ENCODE measurements around the gene USP13. TPM values are rescaled to one million over a fixed set of nuclear protein-coding genes. Genes with fewer than 3 reads are reported as not detected.
A peak's percentile ranks its signal among the peaks of the same experiment; 100 is the strongest.

USP13 gene
- total and polyA plus RNA-seq, 10 of the 15 experiments (the other 5 are each of a cell fraction or from before 2014, with no cell fraction given), result 3.2 to 20.8 (median 9.0) TPM

- TF ChIP-seq POLR2AphosphoS2 (IDR thresholded peaks at IDR 0.05; ENCODE audit: low read depth, low read length) (peak; percentile 57; the same call in 1 of the 2 replicates), ZZZ3 (IDR thresholded peaks at IDR 0.05; ENCODE audit: control insufficient read depth, insufficient read length, low read depth) (no peak), NFXL1 (IDR thresholded peaks at IDR 0.05; ENCODE audit: borderline replicate concordance) (no peak), ZSCAN29 (IDR thresholded peaks at IDR 0.05) (no peak), ZNF384 (IDR thresholded peaks at IDR 0.05; ENCODE audit: borderline replicate concordance, low read depth, low read length) (no peak), RUNX3 (IDR thresholded peaks at IDR 0.05; ENCODE audit: low read length) (peak; percentile 76), RELB (IDR thresholded peaks at IDR 0.05; ENCODE audit: low read depth) (peak; percentile 98), ZBED1 (IDR thresholded peaks at IDR 0.05; ENCODE audit: borderline replicate concordance) (no peak), SMARCA5 (IDR thresholded peaks at IDR 0.05) (0 out of 2 replicates have a peak, but pooled peaks have one; percentile 11), PRDM15 (CRISPR knock-in tag; IDR thresholded peaks at IDR 0.05) (no peak), HDGF (IDR thresholded peaks at IDR 0.05) (no peak), SREBF2 (IDR thresholded peaks at IDR 0.05; ENCODE audit: low read length) (no peak), ATF3 (IDR thresholded peaks at IDR 0.05; ENCODE audit: borderline replicate concordance, extremely low read depth, low read depth, low read length) (no peak), YBX1 (IDR thresholded peaks at IDR 0.05) (no peak), REST (IDR thresholded peaks at IDR 0.05; ENCODE audit: low read depth, low read length) (0 out of 2 replicates have a peak, but pooled peaks have one; percentile 11), EZH2 (IDR thresholded peaks at IDR 0.05; ENCODE audit: borderline replicate concordance, control insufficient read depth, low read depth, low read length) (no peak), IRF4 (IDR thresholded peaks at IDR 0.05; ENCODE audit: low read depth, low read length) (0 out of 2 replicates have a peak, but pooled peaks have one; percentile 36), NR2F1 (conservative IDR thresholded peaks at IDR 0.05) (no peak; the same call in 1 of the 2 replicates)
These were observed 48.3 kb upstream of the USP13 start, which contains the start of the genes MRPL47 and NDUFB5 (continued) for GRCh38 chr3:179604321-179605078.
